Spinal cord (tissue), 10 donors: Measurements from ENCODE around the gene MIPEP. TPM values are rescaled to one million over a fixed set of nuclear protein-coding genes. Genes with fewer than 3 reads are reported as not detected.

ENCODE experiments used
- DNase-seq, 6 donors: peaks; one replicate each; pipeline versions ENCODE4 v3.0.0 to v3.0.0-alpha.2; 2013 to 2015; ENCODE audit warnings: low spot score in 6 of 6, low read depth in 4 of 6
- H3K27ac ChIP-seq: one replicate; pipeline ENCODE4 v1.5.1; 2013; ENCODE audit warnings: low read depth, low read length, control low read depth
- H3K27me3 ChIP-seq: one replicate; pipeline ENCODE4 v1.6.1; 2013; ENCODE audit warnings: low read length; ENCODE audit not compliant: control insufficient read depth, insufficient read depth
- H3K36me3 ChIP-seq: one replicate; pipeline ENCODE4 v1.6.1; 2013; ENCODE audit warnings: low read length; ENCODE audit not compliant: control insufficient read depth, insufficient read depth
- H3K4me1 ChIP-seq: one replicate; pipeline ENCODE4 v1.6.1; 2013; ENCODE audit warnings: low read length; ENCODE audit not compliant: control insufficient read depth, insufficient read depth
- H3K4me3 ChIP-seq: one replicate; pipeline ENCODE4 v1.5.1; 2013; ENCODE audit warnings: low read depth, low read length, control low read depth
- H3K9me3 ChIP-seq: one replicate; pipeline ENCODE4 v1.6.1; 2013; ENCODE audit warnings: low read length; ENCODE audit not compliant: control insufficient read depth, insufficient read depth
- WGBS: methylation state at CpG from one replicate; pipeline ENCODE4 v1.1.5; 2013; ENCODE audit warnings: missing lambda C conversion rate; ENCODE audit not compliant: insufficient coverage; 5-methylcytosine and 5-hydroxymethylcytosine counted together
- polyA plus RNA-seq, 2 donors: library from polyadenylated mRNA; unstranded; fragments of 120-200 nt; gene quantifications; one replicate each; pipeline ENCODE4 v1.2.1, GENCODE V29; 2013; ENCODE audit not compliant: insufficient read length in 2 of 2
- total RNA-seq, 2 donors: library from RNA; depleted of rRNA in 1 of 2; stranded (reverse); fragments of 120-200 nt in 1 of 2; fragments of >200 nt in 1 of 2; gene quantifications; one replicate each; pipeline versions ENCODE4 v1.2.3 to v1.2.4, GENCODE V29; 2013 to 2014
- donor health status: healthy.

MIPEP gene
- total and polyA plus RNA-seq, 4 donors = 13.2 to 22.5 (median 14.8) TPM

- H3K9me3 ChIP-seq = no peaks in the 10 kb centered on the region
- no peak overlapping the region for H3K4me3 ChIP-seq
- no peaks in the 10 kb centered on the region for H3K27me3 ChIP-seq
- no peaks in the 10 kb centered on the region for H3K36me3 ChIP-seq
- no peak overlapping the region for H3K27ac ChIP-seq
- WGBS = 91% methylated on average over 11 of the region's 11 CpGs
- no peak for DNase-seq
- H3K4me1 ChIP-seq = no peaks in the 10 kb centered on the region
Measured at GRCh38 chr13:23715762-23716235, 173.4 kb downstream of the MIPEP start.

GRCh38 chr13:23715092-23715761 is 174.0 kb downstream of the MIPEP start:
- no peaks in the 10 kb centered on the region for H3K36me3 ChIP-seq
- no peak overlapping the region for H3K4me3 ChIP-seq
- H3K27ac ChIP-seq = no peak overlapping the region
- H3K27me3 ChIP-seq = no peaks in the 10 kb centered on the region
- no peak for DNase-seq
- WGBS = 83% methylated on average over 9 of the region's 19 CpGs
- H3K9me3 ChIP-seq = no peaks in the 10 kb centered on the region
- no peaks in the 10 kb centered on the region for H3K4me1 ChIP-seq

GRCh38 chr13:23714672-23715071 is 174.5 kb downstream of the MIPEP start:
- WGBS = 77% methylated on average over 4 of the region's 5 CpGs
- Histone ChIP-seq H3K27ac (no peak overlapping the region), H3K36me3 (no peaks in the 10 kb centered on the region), H3K9me3 (no peaks in the 10 kb centered on the region), H3K27me3 (no peaks in the 10 kb centered on the region), H3K4me1 (no peaks in the 10 kb centered on the region), H3K4me3 (no peak overlapping the region)
- no peak for DNase-seq

GRCh38 chr13:23711355-23711754 is 177.8 kb downstream of the MIPEP start:
- H3K27ac ChIP-seq = no peak overlapping the region
- WGBS = 80% methylated on average over 1 of the region's 3 CpGs
- H3K36me3 ChIP-seq = no peaks in the 10 kb centered on the region
- DNase-seq = no peak
- no peak overlapping the region for H3K4me3 ChIP-seq
- no peaks in the 10 kb centered on the region for H3K9me3 ChIP-seq
- no peaks in the 10 kb centered on the region for H3K27me3 ChIP-seq
- no peaks in the 10 kb centered on the region for H3K4me1 ChIP-seq

GRCh38 chr13:23710366-23710765 is 178.8 kb downstream of the MIPEP start:
- no CpG with 5 or more reads among the region's 1 CpG for WGBS
- H3K4me3 ChIP-seq = no peak overlapping the region

GRCh38 chr13:23709536-23709935 is 179.7 kb downstream of the MIPEP start:
- Histone ChIP-seq H3K4me3 (no peak overlapping the region), H3K36me3 (no peaks in the 10 kb centered on the region), H3K4me1 (no peaks in the 10 kb centered on the region), H3K27ac (no peak overlapping the region), H3K9me3 (no peaks in the 10 kb centered on the region), H3K27me3 (no peaks in the 10 kb centered on the region)
- DNase-seq = no peak
- 100% methylated on average over 1 of the region's 1 CpG for WGBS

More at GRCh38 chr13:23710366-23710765, 178.8 kb downstream of the MIPEP start:
- DNase-seq = no peak
- Histone ChIP-seq H3K27me3 (no peaks in the 10 kb centered on the region), H3K36me3 (no peaks in the 10 kb centered on the region), H3K27ac (no peak overlapping the region), H3K9me3 (no peaks in the 10 kb centered on the region), H3K4me1 (no peaks in the 10 kb centered on the region)

GRCh38 chr13:23707674-23708073 is 181.5 kb downstream of the MIPEP start:
- no peak overlapping the region for H3K4me3 ChIP-seq
- H3K4me1 ChIP-seq = peaks cover 2% of the 10 kb centered on the region
- no peaks in the 10 kb centered on the region for H3K9me3 ChIP-seq
- no peak for DNase-seq
- no peaks in the 10 kb centered on the region for H3K36me3 ChIP-seq
- H3K27me3 ChIP-seq = no peaks in the 10 kb centered on the region
- no peak overlapping the region for H3K27ac ChIP-seq
- 87% methylated on average over 2 of the region's 3 CpGs for WGBS

- H3K27ac ChIP-seq = no peak overlapping the region
- H3K9me3 ChIP-seq = no peaks in the 10 kb centered on the region
- no peaks in the 10 kb centered on the region for H3K36me3 ChIP-seq
- H3K4me1 ChIP-seq = peaks cover 2% of the 10 kb centered on the region
- H3K27me3 ChIP-seq = no peaks in the 10 kb centered on the region
- H3K4me3 ChIP-seq = no peak overlapping the region
- WGBS = 83% methylated on average over 2 of the region's 2 CpGs
- no peak for DNase-seq
Measured at GRCh38 chr13:23705583-23705982, 183.6 kb downstream of the MIPEP start.

- no peaks in the 10 kb centered on the region for H3K9me3 ChIP-seq
- peaks cover 2% of the 10 kb centered on the region for H3K4me1 ChIP-seq
- no peak overlapping the region for H3K27ac ChIP-seq
- 89% methylated on average over 5 of the region's 11 CpGs for WGBS
- H3K4me3 ChIP-seq = no peak overlapping the region
- H3K36me3 ChIP-seq = no peaks in the 10 kb centered on the region
- no peak for DNase-seq
- H3K27me3 ChIP-seq = no peaks in the 10 kb centered on the region
Measured at GRCh38 chr13:23703246-23703860, 185.8 kb downstream of the MIPEP start.

GRCh38 chr13:23701636-23702035 is 187.6 kb downstream of the MIPEP start:
- H3K9me3 ChIP-seq = no peaks in the 10 kb centered on the region
- DNase-seq = no peak
- no peaks in the 10 kb centered on the region for H3K36me3 ChIP-seq
- H3K27me3 ChIP-seq = no peaks in the 10 kb centered on the region
- H3K4me1 ChIP-seq = peaks cover 2% of the 10 kb centered on the region
- H3K4me3 ChIP-seq = no peak overlapping the region
- no peak overlapping the region for H3K27ac ChIP-seq
- WGBS = 90% methylated on average over 9 of the region's 12 CpGs
